GM12801 (cell line): ENCODE measurements around the gene ALCAM.

Source experiments
- TF ChIP-seq, protein P1 (sequence below): IDR thresholded peaks from one replicate; pipeline ENCODE4 v1.5.1; 2011; ENCODE audit warnings: control low read depth; ENCODE audit not compliant: insufficient read length; ENCODE audit errors: extremely low read depth

Gene ALCAM

DNA sequence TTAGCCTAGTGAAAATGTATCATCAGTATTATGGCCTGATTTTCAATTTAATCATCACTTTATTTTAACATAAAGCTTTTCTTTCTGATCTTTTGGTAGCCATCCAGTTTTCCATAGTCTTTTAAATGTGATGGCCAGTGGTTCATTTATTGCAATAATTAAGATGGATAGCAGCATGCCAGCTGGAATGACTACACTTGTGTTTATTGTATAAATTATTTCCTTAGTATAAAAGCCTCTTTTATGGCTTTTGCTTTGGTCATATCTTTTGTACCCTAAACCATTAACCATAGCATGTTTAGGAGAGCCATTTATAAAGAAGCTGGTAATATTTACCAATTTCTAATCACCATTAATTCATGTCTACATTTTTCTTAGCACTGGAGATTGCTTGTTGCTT is 31.7 kb downstream of the ALCAM start:
- TF ChIP-seq, protein P1, sequence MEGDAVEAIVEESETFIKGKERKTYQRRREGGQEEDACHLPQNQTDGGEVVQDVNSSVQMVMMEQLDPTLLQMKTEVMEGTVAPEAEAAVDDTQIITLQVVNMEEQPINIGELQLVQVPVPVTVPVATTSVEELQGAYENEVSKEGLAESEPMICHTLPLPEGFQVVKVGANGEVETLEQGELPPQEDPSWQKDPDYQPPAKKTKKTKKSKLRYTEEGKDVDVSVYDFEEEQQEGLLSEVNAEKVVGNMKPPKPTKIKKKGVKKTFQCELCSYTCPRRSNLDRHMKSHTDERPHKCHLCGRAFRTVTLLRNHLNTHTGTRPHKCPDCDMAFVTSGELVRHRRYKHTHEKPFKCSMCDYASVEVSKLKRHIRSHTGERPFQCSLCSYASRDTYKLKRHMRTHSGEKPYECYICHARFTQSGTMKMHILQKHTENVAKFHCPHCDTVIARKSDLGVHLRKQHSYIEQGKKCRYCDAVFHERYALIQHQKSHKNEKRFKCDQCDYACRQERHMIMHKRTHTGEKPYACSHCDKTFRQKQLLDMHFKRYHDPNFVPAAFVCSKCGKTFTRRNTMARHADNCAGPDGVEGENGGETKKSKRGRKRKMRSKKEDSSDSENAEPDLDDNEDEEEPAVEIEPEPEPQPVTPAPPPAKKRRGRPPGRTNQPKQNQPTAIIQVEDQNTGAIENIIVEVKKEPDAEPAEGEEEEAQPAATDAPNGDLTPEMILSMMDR = no peak

DNA sequence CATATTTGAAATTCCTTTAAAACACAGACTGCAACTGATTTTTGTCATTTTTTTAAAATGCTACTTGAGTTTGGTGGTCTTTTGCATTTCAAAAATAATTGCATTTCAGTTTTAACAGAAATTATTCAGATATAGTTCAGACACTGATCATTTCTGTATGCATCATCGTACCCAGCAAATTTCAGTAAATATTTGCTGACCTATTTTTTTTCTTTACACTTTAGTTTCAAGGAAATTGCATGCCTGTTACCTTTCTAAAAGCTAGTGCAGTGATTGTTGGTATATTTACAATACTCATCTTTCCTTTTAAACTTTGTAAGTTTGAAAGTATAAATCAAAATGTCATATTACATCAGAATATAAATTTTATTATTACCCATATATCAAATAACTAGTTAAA is 32.4 kb downstream of the ALCAM start:
- TF ChIP-seq, protein P1 = no peak

DNA sequence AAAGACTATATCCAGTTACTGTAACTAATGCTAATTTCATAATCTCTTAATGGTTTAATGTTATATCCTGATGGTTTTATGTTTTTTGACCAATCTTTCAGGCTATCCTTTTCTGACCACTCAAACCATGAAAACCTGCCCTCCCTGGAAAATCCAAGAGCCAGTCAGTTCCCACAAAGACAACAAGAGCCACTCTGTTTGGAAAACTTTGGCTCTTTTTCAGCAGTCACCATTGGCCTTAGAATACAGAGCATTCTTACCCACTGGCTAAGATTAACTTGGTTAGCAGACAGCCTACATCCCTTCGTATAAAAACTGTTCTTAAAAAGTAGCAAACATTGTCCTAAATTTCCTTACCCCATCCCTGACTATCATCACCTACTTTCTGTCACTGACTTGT is 32.9 kb downstream of the ALCAM start:
- TF ChIP-seq, protein P1 = no peak

DNA sequence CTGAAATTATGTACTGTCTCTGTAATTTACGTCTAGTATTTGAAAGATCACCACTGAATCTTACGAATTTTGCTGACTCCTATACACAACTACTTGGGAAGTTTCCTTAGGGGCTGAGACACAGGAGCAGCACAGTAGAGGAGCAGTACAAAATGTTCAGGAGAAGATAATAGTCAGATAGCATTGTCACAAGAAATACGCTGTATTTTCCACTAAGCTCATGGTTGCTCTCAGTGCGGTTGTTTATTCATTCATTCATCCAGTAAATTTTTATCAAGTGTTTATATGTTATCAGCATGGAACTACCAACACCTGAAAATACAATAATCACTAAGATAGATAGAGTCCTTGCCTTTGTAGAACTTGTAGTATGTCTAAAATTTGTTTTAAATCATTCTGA is 34.5 kb downstream of the ALCAM start:
- TF ChIP-seq, protein P1 = no peak

DNA sequence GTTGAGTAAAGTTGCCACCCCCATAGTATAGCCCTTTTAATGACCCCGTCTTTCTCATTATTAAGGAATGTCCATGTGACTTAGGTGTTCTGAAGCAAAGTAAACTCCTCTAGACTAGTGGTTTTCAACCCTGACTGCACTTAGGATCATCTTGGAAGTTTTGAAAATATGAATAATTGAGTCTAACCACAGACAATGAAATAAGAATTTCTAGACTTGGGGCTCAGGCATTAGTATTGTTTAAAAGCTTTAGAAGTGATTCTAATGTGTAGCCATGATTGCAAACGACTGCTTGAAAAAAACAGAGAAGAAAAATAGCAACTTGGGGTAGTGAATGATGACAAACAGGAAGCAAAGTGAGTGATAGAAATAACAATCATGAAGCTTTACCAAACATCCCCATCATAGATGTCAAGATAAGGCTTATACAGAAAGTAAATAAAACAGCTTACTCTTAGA is 35.0 kb downstream of the ALCAM start:
- TF ChIP-seq, protein P1 = no peak

DNA sequence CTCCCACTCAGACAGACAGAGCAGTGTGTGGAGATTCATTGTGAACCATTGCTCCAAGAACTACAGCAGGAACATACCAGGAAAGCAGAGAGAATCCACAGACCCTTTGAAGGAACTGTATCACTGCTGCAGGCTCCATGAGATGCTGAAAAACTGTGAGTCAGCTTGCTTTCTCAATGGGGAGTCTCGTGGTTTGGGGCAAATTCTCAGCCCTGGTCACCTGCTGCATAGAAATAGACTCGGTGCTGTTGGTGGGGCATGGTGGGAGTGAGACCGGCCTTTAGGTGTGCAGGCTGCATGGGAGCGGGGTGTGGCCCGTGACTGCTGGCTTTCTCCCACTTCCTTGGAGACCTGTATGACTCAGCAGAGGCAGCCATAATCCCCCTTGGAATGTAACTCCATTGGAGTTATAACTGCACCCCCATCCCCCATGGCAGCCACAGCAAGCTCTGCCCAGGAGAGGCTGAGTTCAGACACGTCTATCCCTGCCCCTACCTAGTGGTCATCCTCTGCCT is 35.6 kb downstream of the ALCAM start:
- TF ChIP-seq, protein P1 = no peak

DNA sequence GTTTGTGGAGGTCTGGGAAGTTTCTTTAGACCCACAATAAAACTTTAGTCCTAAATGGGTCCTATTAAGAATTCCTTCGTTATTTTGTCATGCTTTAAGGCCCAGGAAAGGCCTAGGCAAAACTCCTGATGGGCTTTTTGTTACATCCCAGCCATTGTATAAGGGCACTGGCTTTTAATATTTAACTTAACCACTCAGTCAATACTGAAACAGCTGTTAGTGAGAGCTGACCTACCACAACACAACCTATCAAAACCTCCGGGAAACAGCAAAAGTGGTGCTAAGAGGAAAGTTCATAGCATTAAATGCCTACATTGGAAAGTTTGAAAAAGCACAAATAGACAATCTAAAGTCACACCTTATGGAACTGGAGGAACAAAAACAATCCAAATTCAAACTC is 39.6 kb downstream of the ALCAM start:
- TF ChIP-seq, protein P1 = no peak
